Stimulated activated CD8-positive, alpha-beta memory T cell treated with anti-CD3 and anti-CD28 coated beads, Interleukin-4, amount 100 ng/mL, for 4 hours (primary cell): ENCODE results near the gene RC3H2.

Experiments
- DNase-seq, 2 donors: peaks; one replicate each; pipeline ENCODE4 v3.0.0-alpha.2; 2020; ENCODE audit warnings: low read depth in 2 of 2, low spot score in 1 of 2

Gene RC3H2

GRCh38 chr9:122904823-122905710 lies at the start of gene RC3H2:
TSS of gene RC3H2 (minus strand) at chr9:122905359. CDS start at chr9:122897509, 7,850 bp downstream.
- peak; percentile 93 to 94 for DNase-seq

- no peak for DNase-seq
These were observed 49.1 kb upstream of the RC3H2 start for GRCh38 chr9:122954253-122954691.

- DNase-seq = no peak
These were observed 45.9 kb upstream of the RC3H2 start for GRCh38 chr9:122951056-122951455.

GRCh38 chr9:122950263-122950662 lies 45.1 kb upstream of the RC3H2 start:
- DNase-seq = no peak

- no peak for DNase-seq
These were observed 44.5 kb upstream of the RC3H2 start for GRCh38 chr9:122949696-122950095.

GRCh38 chr9:122948313-122948712 lies 43.2 kb upstream of the RC3H2 start:
- no peak for DNase-seq

GRCh38 chr9:122946461-122947005 lies 41.4 kb upstream of the RC3H2 start:
- DNase-seq = no peak

- DNase-seq = no peak
These were observed 40.1 kb upstream of the RC3H2 start for GRCh38 chr9:122944960-122945888.

- no peak for DNase-seq
These were observed 36.5 kb upstream of the RC3H2 start for GRCh38 chr9:122941582-122942234.

- DNase-seq = peak; percentile 98 to 99
These were observed 35.8 kb upstream of the RC3H2 start, which contains the start of gene RABGAP1 for GRCh38 chr9:122940749-122941581. TSS of gene RABGAP1 (plus strand) at chr9:122941020. CDS start at chr9:122957060, 16,040 bp downstream.

GRCh38 chr9:122940454-122940748 lies 35.2 kb upstream of the RC3H2 start:
- DNase-seq = no peak

- DNase-seq = no peak
These were observed 34.4 kb upstream of the RC3H2 start for GRCh38 chr9:122939601-122940000.

GRCh38 chr9:122936883-122937282 lies 31.7 kb upstream of the RC3H2 start:
- DNase-seq = no peak

- no peak for DNase-seq
These were observed 31.3 kb upstream of the RC3H2 start for GRCh38 chr9:122936464-122936863.

- peak; percentile 66 to 82 for DNase-seq
These were observed 26.3 kb upstream of the RC3H2 start, which contains the start of gene ZBTB26 for GRCh38 chr9:122931226-122932121. TSS of gene ZBTB26 (minus strand) at chr9:122931512. CDS start at chr9:122919934, 11,578 bp downstream.

- no peak for DNase-seq
These were observed 25.5 kb upstream of the RC3H2 start for GRCh38 chr9:122930541-122931225.

GRCh38 chr9:122929796-122930354 lies 24.7 kb upstream of the RC3H2 start:
- DNase-seq = no peak

- DNase-seq = no peak
These were observed 18.8 kb upstream of the RC3H2 start for GRCh38 chr9:122923947-122924346.
